HepG2 (cell line): ENCODE results near the gene CRABP1. TPM values are rescaled to one million over a fixed set of nuclear protein-coding genes. Genes with fewer than 3 reads are reported as not detected.

Experiments used
- ATRX ChIP-seq: sonication (generic); formaldehyde crosslinking; IDR thresholded peaks from 2 replicates; pipeline ENCODE4 v1.4.0; 2020; ENCODE audit warnings: missing genetic modification reagents, borderline replicate concordance
- ETS1 ChIP-seq: sonication (generic); formaldehyde crosslinking; IDR thresholded peaks from 2 replicates; pipeline ENCODE4 v1.4.0; 2020; ENCODE audit warnings: missing genetic modification reagents
- HNF1B ChIP-seq: sonication (generic); formaldehyde crosslinking; IDR thresholded peaks from 2 replicates; pipeline ENCODE4 v1.5.1; 2020; ENCODE audit warnings: mild to moderate bottlenecking, moderate library complexity, missing genetic modification reagents
- KAT8 ChIP-seq: IDR thresholded peaks from 2 replicates; pipeline ENCODE4 v1.6.1; 2016; ENCODE audit warnings: missing genetic modification reagents, missing compliant biosample characterization
- PLSCR1 ChIP-seq: sonication (generic); formaldehyde crosslinking; IDR thresholded peaks from 2 replicates; pipeline ENCODE4 v1.5.0; 2020; ENCODE audit warnings: missing genetic modification reagents, mild to moderate bottlenecking, borderline replicate concordance
- SOX13 ChIP-seq, 3 experiments: fragments of 450-650 bp in 1 of 3; sonication (generic) in 1 of 3; formaldehyde crosslinking in 1 of 3; IDR thresholded peaks in 2 of 3; conservative IDR thresholded peaks in 1 of 3; 2 replicates each; pipeline versions ENCODE4 v1.5.0 to v1.6.1; 2016 to 2020; ENCODE audit warnings: antibody characterized with exemption in 1 of 3, mild to moderate bottlenecking in 1 of 3, missing compliant biosample characterization in 1 of 3, missing genetic modification reagents in 1 of 3, moderate library complexity in 1 of 3
- TGIF2 ChIP-seq: IDR thresholded peaks from 2 replicates; pipeline ENCODE4 v1.6.1; 2016; ENCODE audit warnings: control low read depth, missing compliant biosample characterization
- ZBTB40 ChIP-seq, 2 experiments: fragments of 450-650 bp in 1 of 2; sonication (generic) in 1 of 2; formaldehyde crosslinking in 1 of 2; IDR thresholded peaks; 2 replicates each; pipeline versions ENCODE4 v1.6.1 to v1.8.0; 2016 to 2022; ENCODE audit warnings: antibody characterized with exemption in 1 of 2, mild to moderate bottlenecking in 1 of 2, missing genetic modification reagents in 1 of 2
- ZNF280B ChIP-seq: sonication (generic); formaldehyde crosslinking; IDR thresholded peaks from 2 replicates; pipeline ENCODE4 v1.5.0; 2020; ENCODE audit warnings: missing genetic modification reagents, mild to moderate bottlenecking, borderline replicate concordance
- ZNF746 ChIP-seq: sonication (generic); formaldehyde crosslinking; IDR thresholded peaks from 2 replicates; pipeline ENCODE4 v1.8.0; 2022; ENCODE audit warnings: mild to moderate bottlenecking, missing genetic modification reagents
- polyA plus RNA-seq, 8 experiments: library from polyadenylated mRNA; depleted of rRNA in 3 of 8; stranded (reverse) in 7 of 8; unstranded in 1 of 8; fragments of >200 nt; fragmentation: Illumina TruSeq in 4 of 8; extraction: Trizol in 4 of 8; gene quantifications; 2 replicates each; pipeline versions ENCODE4 v1.2.1 to v1.2.3, GENCODE V29; 2011 to 2016; ENCODE audit warnings: low read depth in 4 of 8, missing spikeins in 1 of 8, mixed read lengths in 1 of 8; ENCODE audit not compliant: insufficient read depth in 1 of 8
- total RNA-seq, 5 experiments: library from RNA; depleted of rRNA; stranded (reverse); fragments of >200 nt; fragmentation: Illumina TruSeq; extraction: Trizol; gene quantifications; 2 replicates each; pipeline ENCODE4 v1.2.3, GENCODE V29; 2016; ENCODE audit warnings: low read depth in 1 of 5

The CRABP1 gene
- total and polyA plus RNA-seq, 2 of the 13 experiments (the other 11 are each of a cell fraction or from before 2014, with no cell fraction given), result not detected

- no peak for TF ChIP-seq PLSCR1 (CRISPR knock-in tag)
- 0 out of 2 replicates have a peak, but pooled peaks have one; percentile 22 for TF ChIP-seq ZNF746 (CRISPR knock-in tag)
- TF ChIP-seq ZBTB40 (IDR thresholded peaks at IDR 0.05), result peak; percentile 29; the same call in 1 of the 2 replicates
- TF ChIP-seq ZBTB40 (CRISPR knock-in tag; IDR thresholded peaks at IDR 0.05), result peak; percentile 62
- peak; percentile 75 for TF ChIP-seq HNF1B (CRISPR knock-in tag)
- no peak for TF ChIP-seq SOX13 (IDR thresholded peaks at IDR 0.05)
- TF ChIP-seq SOX13 (CRISPR knock-in tag; conservative IDR thresholded peaks at IDR 0.05 in 1 of 2, IDR thresholded peaks at IDR 0.05 in 1 of 2), result peak in 1 of 2 experiments; percentile 33; a peak in 2 of 4 replicates
- TF ChIP-seq ATRX (CRISPR knock-in tag), result no peak
- peak; percentile 58; the same call in 1 of the 2 replicates for TF ChIP-seq ZNF280B
- no peak for TF ChIP-seq ETS1 (CRISPR knock-in tag)
- TF ChIP-seq KAT8 (CRISPR knock-in tag), result peak; percentile 98
- peak; percentile 86 for TF ChIP-seq TGIF2 (CRISPR knock-in tag)
These were observed 40.8 kb upstream of the CRABP1 start, which contains the start of gene SKIC8 (continued) for GRCh38 chr15:78299101-78299930.
